GM10266 (cell line): Measurements from ENCODE around the gene DHX30.

ENCODE experiments used
- DNase-seq: peaks from one replicate; pipeline ENCODE4 v3.0.0; 2012; ENCODE audit errors: extremely low spot score
- CTCF ChIP-seq: IDR thresholded peaks from 2 replicates; pipeline ENCODE4 v1.5.1; 2012; ENCODE audit warnings: mild to moderate bottlenecking, low read depth; ENCODE audit not compliant: control insufficient read depth, insufficient read depth; ENCODE audit errors: missing control alignments

Gene DHX30

GRCh38 chr3:47846880-47847248 is 43.9 kb downstream of the DHX30 start:
- TF ChIP-seq CTCF, result no peak
- no peak for DNase-seq

GRCh38 chr3:47847260-47847659 is 44.3 kb downstream of the DHX30 start:
- DNase-seq, result no peak
- no peak for TF ChIP-seq CTCF

GRCh38 chr3:47847801-47848518 is 45.0 kb downstream of the DHX30 start:
- TF ChIP-seq CTCF, result no peak

GRCh38 chr3:47848599-47849117 is 45.7 kb downstream of the DHX30 start:
- no peak for DNase-seq
- TF ChIP-seq CTCF, result no peak

More at GRCh38 chr3:47847801-47848518, 45.0 kb downstream of the DHX30 start:
- no peak for DNase-seq

GRCh38 chr3:47849186-47849698 is 46.3 kb downstream of the DHX30 start:
- no peak for DNase-seq
- TF ChIP-seq CTCF, result no peak

GRCh38 chr3:47849699-47850563 is 47.0 kb downstream of the DHX30 start:
- DNase-seq, result no peak
- TF ChIP-seq CTCF, result peak; percentile 28
